Panc1 (cell line): ENCODE results near the gene CDKN2B-AS1. TPM values are rescaled to one million over a fixed set of nuclear protein-coding genes. Genes with fewer than 3 reads are reported as not detected.

ENCODE experiments used
- ATAC-seq: fragments of 200-7000 bp; cut with Tn5 transposase; 2 replicates; pipeline ENCODE4 v1.9.1; 2020; ENCODE audit warnings: mild to moderate bottlenecking, moderate library complexity
- BruUV-seq: library from RNA; stranded (reverse); fragments of 400-500 nt; replicated peaks from 2 replicates; lab custom pipeline; 2021; lab: Mats Ljungman, UMichigan
- CTCF ChIA-PET: fragments of 300-600 bp; sonication (Branson Sonifier 250); formaldehyde crosslinking; loops from one replicate; lab custom pipeline; 2022; ENCODE audit warnings: antibody characterized with exemption; lab: Charles Lee
- POLR2A ChIA-PET: fragments of 300-600 bp; sonication (Branson Sonifier 250); formaldehyde crosslinking; loops from one replicate; lab custom pipeline; 2022; ENCODE audit warnings: antibody characterized with exemption; lab: Charles Lee
- DNase-seq: peaks from one replicate; pipeline ENCODE4 v3.0.0-alpha.2; 2010; ENCODE audit warnings: low read depth, low spot score
- H3K27ac ChIP-seq: 2 replicates; pipeline ENCODE4 v1.5.1; 2011; ENCODE audit warnings: mild to moderate bottlenecking, low read length, inconsistent platforms
- H3K27me3 ChIP-seq: fragments of 200-500 bp; sonication (Bioruptor generic); 2 replicates; pipeline ENCODE4 v1.6.0; 2014; ENCODE audit warnings: low read length, inconsistent platforms; ENCODE audit not compliant: control insufficient read depth, insufficient read depth
- H3K36me3 ChIP-seq: fragments of 200-500 bp; sonication (Bioruptor generic); 2 replicates; pipeline ENCODE4 v1.5.1; 2014; ENCODE audit warnings: inconsistent platforms, mild to moderate bottlenecking, low read length, moderate library complexity; ENCODE audit not compliant: control insufficient read depth, insufficient read depth
- H3K4me1 ChIP-seq: 2 replicates; pipeline ENCODE4 v1.5.1; 2011; ENCODE audit warnings: inconsistent platforms, mild to moderate bottlenecking, low read length, moderate library complexity; ENCODE audit not compliant: control insufficient read depth, insufficient read depth
- H3K4me3 ChIP-seq, 2 experiments: 2 replicates each; pipeline ENCODE4 v1.5.1; 2011 to 2012; ENCODE audit warnings: low read depth in 2 of 2, low read length in 2 of 2, mild to moderate bottlenecking in 2 of 2, inconsistent platforms in 1 of 2, moderate library complexity in 1 of 2
- H3K9me3 ChIP-seq: fragments of 200-500 bp; sonication (Bioruptor generic); 2 replicates; pipeline ENCODE4 v1.5.1; 2014; ENCODE audit warnings: low read depth, mild to moderate bottlenecking, inconsistent platforms, low read length, moderate library complexity; ENCODE audit not compliant: control insufficient read depth, insufficient read depth
- CTCF ChIP-seq: fragments of 450-650 bp; IDR thresholded peaks from 2 replicates; pipeline ENCODE4 v1.5.1; 2017; ENCODE audit warnings: mild to moderate bottlenecking
- POLR2AphosphoS5 ChIP-seq: IDR thresholded peaks from 2 replicates; pipeline ENCODE4 v1.6.1; 2012; ENCODE audit warnings: mild to moderate bottlenecking, low read depth, low read length, moderate library complexity
- REST ChIP-seq, 2 experiments: IDR thresholded peaks; 2 replicates each; pipeline ENCODE4 v1.6.1; 2011 to 2012; ENCODE audit warnings: low read depth in 2 of 2, control low read depth in 1 of 2, low read length in 1 of 2, mild to moderate bottlenecking in 1 of 2, moderate library complexity in 1 of 2; ENCODE audit not compliant: insufficient read depth in 1 of 2
- SIN3A ChIP-seq: IDR thresholded peaks from 2 replicates; pipeline ENCODE4 v1.6.1; 2012; ENCODE audit warnings: low read depth, mild to moderate bottlenecking, low read length, moderate library complexity, borderline replicate concordance; ENCODE audit not compliant: insufficient read depth
- TCF7L2 ChIP-seq: IDR thresholded peaks from 2 replicates; pipeline ENCODE4 v1.6.1; 2011; ENCODE audit warnings: mild to moderate bottlenecking, low read depth, low read length, inconsistent platforms
- in situ Hi-C: cut with HindIII; loops from 2 replicates; pipeline ENCODE4 v1.10.0; 2016; ENCODE audit warnings: low sequenced_read_pairs, low pct_unique_long_range_greater_than_20kb
- intact Hi-C: fragments of 100-400 bp; cut with micrococcal nuclease; formaldehyde crosslinking; loops from one replicate; pipeline ENCODE4 v1.10.0; 2022; ENCODE audit not compliant: unreplicated experiment
- total RNA-seq: library from RNA; stranded (reverse); gene quantifications from one replicate; pipeline ENCODE4 v1.2.1, GENCODE V29; 2021; ENCODE audit not compliant: unreplicated experiment

The CDKN2B-AS1 gene
- total RNA-seq, 1 experiment from 2014 or later: not detected

GRCh38 chr9:22157828-22158227, 163.2 kb downstream of the CDKN2B-AS1 start:
- no peak overlapping the region for H3K4me3 ChIP-seq
- H3K27me3 ChIP-seq: no peaks in the 10 kb centered on the region
- TF ChIP-seq POLR2AphosphoS5: no peak
- no TSS peak for BruUV-seq
- no peaks in the 10 kb centered on the region for H3K4me1 ChIP-seq
- no peak overlapping the region for H3K27ac ChIP-seq
- ChIA-PET POLR2A (no interaction called here), CTCF (no interaction called here)
- no peaks in the 10 kb centered on the region for H3K36me3 ChIP-seq
- H3K9me3 ChIP-seq: no peaks in the 10 kb centered on the region
- intact Hi-C loops: no loop called here
- DNase-seq (no peak), ATAC-seq (no peak)
- in situ Hi-C loops: no loop called here

GRCh38 chr9:22158271-22158670, 163.7 kb downstream of the CDKN2B-AS1 start:
- ChIA-PET POLR2A (no interaction called here), CTCF (no interaction called here)
- DNase-seq (no peak), ATAC-seq (no peak)
- no TSS peak for BruUV-seq
- H3K27me3 ChIP-seq: no peaks in the 10 kb centered on the region
- H3K4me3 ChIP-seq: no peak overlapping the region
- intact Hi-C loops (no loop called here), in situ Hi-C loops (no loop called here)
- no peaks in the 10 kb centered on the region for H3K36me3 ChIP-seq
- H3K9me3 ChIP-seq: no peaks in the 10 kb centered on the region
- H3K27ac ChIP-seq: no peak overlapping the region
- no peak for TF ChIP-seq CTCF
- no peak for TF ChIP-seq TCF7L2
- no peak for TF ChIP-seq SIN3A
- no peak for TF ChIP-seq REST (IDR thresholded peaks at IDR 0.05; ENCODE audit: insufficient read depth in 1 of 2, low read depth in 2 of 2, low read length in 1 of 2)
- TF ChIP-seq POLR2AphosphoS5: no peak
- no peaks in the 10 kb centered on the region for H3K4me1 ChIP-seq

- Histone ChIP-seq H3K27ac (no peak overlapping the region), H3K27me3 (no peaks in the 10 kb centered on the region), H3K36me3 (no peaks in the 10 kb centered on the region), H3K4me3 (no peak overlapping the region), H3K9me3 (no peaks in the 10 kb centered on the region), H3K4me1 (no peaks in the 10 kb centered on the region)
- TF ChIP-seq SIN3A (no peak), POLR2AphosphoS5 (no peak), CTCF (no peak), REST (IDR thresholded peaks at IDR 0.05; ENCODE audit: insufficient read depth in 1 of 2, low read depth in 2 of 2, low read length in 1 of 2) (no peak), TCF7L2 (no peak)
- DNase-seq (no peak), ATAC-seq (no peak)
- CTCF ChIA-PET: no interaction called here
- in situ Hi-C loops (no loop called here), intact Hi-C loops (no loop called here)
- BruUV-seq: no TSS peak
- POLR2A ChIA-PET: no interaction called here
Measured at GRCh38 chr9:22158927-22159346, 164.3 kb downstream of the CDKN2B-AS1 start.
